Measurements from ENCODE around the gene SYNGAP1.
A peak's percentile ranks its signal among the peaks of the same experiment; 100 is the strongest.

The SYNGAP1 gene

DNA sequence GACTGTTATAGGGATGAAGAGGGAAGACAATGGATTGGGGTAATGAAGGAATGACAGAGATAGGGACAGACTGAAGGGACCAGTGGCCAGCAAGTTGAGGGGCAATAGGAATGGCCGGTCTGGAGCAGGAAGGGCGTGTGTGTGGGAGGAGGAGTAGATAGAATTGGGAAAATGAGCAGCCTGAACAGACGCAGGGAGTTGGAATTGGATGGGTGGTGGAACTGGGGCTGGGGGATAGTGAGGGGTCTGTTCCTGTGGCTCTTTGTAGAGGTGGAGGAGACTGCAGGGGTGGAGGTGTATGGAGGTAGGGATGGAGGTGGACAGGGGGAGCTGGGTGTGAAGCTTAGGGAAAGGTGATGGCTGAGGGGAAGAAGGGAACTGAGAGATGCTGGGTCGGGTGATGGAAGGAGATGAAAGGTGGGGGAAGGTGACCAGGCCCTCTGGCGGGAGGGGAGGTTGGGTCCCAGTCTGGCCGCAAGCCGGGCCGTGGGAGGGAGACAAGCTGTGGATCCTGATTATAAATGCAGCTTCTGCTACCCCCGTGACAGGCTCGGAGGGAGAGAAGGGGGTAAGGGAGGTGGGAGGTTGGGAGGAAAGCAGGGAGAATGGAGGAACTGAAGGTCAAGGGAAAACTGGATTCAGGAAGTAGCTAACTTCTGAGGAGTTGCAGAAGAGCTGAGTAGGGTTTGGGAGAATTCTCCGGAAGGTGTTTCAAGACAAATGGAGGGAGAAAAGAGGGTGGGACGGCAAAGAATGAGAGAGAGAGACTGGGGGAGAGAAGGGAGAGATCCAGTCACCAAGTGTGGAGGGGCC is 5.2 kb downstream of the SYNGAP1 start:
- DNase-seq: no peak

DNA sequence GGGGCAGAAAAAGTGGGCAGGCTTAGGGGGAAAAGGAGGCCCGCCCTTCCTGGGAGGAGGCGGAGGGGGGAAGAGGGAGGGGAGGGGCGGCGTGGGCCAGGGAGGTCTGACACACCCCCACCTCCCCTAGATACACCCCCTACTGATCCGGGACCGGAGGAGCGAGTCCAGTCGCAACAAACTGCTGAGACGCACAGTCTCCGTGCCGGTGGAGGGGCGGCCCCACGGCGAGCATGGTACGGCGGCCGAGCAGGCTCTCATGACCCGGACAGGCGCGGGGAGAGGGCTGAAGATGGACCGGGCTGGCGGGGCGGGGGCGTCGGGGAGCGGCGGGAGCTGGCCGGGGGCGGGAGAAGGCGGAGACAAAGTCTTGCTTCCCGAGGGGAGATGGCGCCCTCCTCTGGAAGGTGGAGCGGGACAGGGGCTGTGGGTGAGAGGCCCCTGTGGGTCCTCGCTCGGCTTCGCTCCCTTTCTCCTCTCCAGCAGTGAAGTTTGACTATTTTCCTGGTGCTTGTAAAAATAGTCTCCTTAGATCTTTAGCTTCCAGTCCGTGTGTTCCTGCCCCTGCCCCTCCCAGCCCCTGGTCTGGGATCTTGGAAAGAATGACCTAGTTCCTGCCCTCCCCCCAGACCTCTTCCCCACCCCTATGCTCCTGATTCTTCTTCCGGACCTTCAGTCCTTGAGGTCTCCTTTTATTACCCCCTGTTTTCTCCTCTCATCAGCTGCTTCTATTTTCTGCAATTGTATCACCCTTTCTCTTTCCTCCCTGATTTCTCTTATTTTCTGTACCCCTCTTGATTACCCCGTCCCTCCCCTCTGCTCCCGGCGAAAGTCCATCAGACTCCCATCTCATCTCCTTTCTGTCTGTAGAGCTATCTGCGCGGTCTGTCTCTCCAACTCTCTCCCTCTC is 6.1 kb downstream of the SYNGAP1 start:
- peak; percentile 93 for DNase-seq

DNA sequence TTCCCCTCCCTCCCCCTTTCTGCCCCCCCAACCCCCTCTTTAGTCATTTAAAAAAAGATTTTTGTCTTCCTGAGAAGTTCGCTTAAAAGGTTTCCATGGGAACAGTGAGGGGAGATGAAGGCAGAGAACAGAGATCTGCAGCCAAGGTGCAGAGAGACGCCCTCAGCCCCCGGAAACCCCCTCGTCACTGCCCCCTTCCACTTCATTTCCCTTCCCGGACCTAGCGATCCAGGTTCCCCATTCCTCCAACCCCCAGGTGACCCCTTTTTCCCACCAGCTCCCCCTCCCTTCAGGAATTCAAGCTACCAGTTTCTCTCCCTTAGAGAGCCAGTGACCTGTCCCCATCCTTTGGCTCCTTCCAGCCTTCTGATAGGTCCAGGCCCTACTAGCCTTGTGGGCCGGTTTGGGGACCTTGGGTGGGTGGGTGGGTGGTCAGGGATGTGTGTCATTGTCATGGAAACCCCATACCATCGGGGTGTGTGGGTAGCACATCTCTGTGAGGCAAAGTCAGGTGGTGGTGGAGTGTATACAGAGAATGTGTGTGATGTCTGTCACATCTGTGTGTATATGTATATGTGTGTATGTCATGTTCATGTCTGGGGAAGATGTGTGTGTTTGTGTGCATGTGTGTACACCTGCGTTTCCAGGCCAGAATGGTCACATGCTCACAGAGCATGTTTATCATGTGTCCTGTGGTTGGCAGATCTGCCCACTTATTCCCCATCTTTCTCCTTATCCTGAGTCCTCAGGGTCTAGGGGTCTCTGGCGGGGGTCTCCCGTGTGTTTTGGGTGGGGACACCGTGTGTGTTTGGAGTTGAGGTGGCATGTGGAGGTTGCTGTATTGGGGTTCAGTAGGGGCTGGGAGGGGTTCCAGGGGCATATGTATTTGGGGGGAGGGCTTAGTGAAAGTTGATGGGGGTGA is 7.0 kb downstream of the SYNGAP1 start:
- no peak for DNase-seq

- DNase-seq: no peak
These were observed 7.8 kb downstream of the SYNGAP1 start for GRCh38 chr6:33427585-33428223.

- no peak for DNase-seq
These were observed 8.5 kb downstream of the SYNGAP1 start for GRCh38 chr6:33428224-33428965.

DNA sequence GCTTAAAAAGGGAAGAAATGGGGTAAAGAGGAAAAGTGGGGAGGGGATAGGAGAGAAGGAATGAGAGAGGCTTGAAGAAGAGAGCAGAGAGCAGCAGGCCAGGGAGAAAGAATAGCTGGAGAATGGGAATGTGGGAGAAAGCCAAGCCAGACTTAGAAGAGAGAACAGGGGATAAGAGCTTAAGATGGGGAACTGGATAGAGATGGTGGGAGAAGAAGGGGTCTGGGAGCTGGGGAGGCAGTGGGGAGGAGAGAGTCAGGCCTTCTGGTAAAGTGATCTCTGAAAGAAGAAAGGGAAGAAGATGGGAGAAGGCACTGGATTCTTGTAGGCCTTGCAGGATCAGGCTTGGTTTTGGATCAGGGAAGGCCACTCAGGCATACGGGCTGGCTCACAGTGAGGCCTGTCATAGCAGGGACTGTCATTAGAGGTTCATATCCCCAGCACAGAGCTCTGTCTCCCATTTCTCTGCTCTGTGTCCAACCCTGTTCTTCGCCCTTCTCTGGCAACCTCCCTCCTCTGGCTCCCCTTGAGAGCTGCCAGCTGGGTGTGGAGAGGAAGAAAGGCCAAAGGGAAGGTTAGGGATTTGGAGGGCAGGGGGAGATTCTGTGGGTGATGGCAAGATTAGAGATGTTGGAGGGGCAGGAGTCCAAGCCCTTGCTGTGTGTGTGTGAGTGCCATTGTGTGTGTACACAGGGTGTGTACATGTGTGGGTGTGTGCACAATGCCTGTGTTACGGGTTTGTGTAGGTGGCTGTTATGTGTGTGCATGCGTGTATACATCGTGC is 9.3 kb downstream of the SYNGAP1 start:
- no peak for DNase-seq

DNA sequence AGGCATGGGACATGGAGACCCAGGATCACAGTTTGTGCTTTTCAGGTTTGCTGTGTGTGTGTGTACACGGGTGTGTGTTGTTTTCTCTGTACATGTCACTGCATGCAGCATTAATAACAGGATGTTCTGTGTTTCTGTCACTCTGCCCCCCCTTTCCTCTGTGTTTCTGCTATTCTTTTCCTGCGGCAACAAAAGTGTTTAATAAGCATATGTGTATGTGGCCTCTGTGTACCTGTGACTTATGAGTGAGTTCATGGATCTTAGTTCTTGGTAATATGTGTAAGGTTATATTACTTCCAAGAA is 9.8 kb downstream of the SYNGAP1 start:
- DNase-seq: no peak

- no peak for DNase-seq
These were observed 10.5 kb downstream of the SYNGAP1 start for GRCh38 chr6:33430334-33430733.

- peak; percentile 74 for DNase-seq
These were observed 11.4 kb downstream of the SYNGAP1 start for GRCh38 chr6:33430991-33431879.

DNA sequence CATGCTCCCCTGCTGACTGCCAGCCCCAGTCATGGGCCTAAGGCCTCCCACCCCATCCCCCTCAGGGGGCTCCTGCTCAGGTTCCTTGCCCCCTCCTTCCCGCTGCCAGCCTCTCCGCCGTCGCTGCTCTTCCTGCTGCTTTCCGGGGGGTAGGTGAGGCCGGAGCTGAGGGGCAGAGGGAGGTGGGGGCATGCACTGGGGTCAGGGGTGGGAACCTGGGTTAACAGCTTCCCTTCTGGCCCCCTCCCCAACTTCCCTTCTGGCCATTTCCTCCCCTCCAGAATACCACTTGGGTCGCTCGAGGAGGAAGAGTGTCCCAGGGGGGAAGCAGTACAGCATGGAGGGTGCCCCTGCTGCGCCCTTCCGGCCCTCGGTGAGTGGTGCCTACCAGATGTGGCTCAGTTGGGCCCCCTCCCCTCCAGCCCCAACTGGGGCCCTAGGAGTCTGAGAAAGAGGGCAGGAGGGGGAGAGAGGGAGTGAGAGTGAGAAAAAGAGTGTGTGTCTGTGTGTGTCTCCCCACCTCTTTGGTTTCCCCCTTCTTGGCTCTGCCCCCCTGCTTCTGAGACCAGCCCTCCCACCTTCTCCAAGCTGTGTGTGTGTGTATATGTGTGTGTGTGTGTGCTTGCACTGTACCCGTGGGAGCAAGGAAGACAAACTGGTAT is 12.1 kb downstream of the SYNGAP1 start:
- DNase-seq: no peak

DNA sequence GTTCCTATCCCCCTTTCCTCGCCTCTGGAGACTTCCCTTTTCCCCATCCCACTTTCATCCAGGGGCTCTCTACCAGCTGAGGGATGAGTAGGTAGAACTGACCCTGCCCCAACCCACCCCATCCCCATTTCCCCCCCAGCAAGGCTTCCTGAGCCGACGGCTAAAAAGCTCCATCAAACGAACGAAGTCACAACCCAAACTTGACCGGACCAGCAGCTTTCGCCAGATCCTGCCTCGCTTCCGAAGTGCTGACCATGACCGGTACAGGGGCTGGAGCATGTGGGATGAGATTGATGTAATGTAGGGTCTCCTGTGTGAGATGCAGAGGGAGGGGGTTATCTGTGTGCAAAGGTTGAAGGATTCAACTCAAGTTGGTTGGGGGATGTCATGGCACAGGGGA is 12.7 kb downstream of the SYNGAP1 start:
- no peak for DNase-seq

GRCh38 chr6:33433001-33433543 is 13.2 kb downstream of the SYNGAP1 start:
- no peak for DNase-seq

DNA sequence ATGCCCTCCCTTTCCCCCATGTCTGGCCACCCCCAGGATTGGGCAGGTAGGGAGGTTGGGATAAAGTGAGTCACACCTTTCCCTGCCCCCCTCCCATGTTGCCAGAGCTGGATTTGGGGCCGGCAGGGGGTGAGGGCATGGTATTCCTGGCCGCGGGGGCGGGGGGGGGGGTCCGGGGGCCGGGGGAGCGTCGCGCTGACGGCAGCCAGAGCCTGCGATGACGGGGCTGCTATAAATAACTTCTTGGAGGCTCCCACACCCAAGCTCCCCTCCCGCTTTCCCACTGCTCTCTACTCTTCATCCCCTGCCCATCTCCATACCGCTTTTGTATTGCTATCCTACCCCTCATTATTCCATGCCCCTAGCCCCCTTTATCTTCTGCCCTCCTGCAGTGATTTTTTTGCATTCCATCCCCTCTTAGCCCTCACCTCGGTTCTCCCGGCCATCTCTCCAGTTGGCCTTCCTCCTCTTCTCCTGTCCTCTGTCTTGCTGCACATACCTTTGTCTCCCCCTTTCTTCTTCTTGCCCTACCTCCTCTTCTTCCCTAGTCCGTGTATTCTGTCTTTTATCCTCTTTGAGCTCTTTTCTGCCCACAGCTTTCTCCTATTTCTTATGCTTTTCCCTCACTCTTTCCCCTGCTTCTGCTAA is 13.8 kb downstream of the SYNGAP1 start:
- no peak for DNase-seq

- no peak for DNase-seq
These were observed 15.1 kb downstream of the SYNGAP1 start for GRCh38 chr6:33434961-33435360.

GRCh38 chr6:33437666-33438065 is 17.8 kb downstream of the SYNGAP1 start:
- DNase-seq: no peak

DNA sequence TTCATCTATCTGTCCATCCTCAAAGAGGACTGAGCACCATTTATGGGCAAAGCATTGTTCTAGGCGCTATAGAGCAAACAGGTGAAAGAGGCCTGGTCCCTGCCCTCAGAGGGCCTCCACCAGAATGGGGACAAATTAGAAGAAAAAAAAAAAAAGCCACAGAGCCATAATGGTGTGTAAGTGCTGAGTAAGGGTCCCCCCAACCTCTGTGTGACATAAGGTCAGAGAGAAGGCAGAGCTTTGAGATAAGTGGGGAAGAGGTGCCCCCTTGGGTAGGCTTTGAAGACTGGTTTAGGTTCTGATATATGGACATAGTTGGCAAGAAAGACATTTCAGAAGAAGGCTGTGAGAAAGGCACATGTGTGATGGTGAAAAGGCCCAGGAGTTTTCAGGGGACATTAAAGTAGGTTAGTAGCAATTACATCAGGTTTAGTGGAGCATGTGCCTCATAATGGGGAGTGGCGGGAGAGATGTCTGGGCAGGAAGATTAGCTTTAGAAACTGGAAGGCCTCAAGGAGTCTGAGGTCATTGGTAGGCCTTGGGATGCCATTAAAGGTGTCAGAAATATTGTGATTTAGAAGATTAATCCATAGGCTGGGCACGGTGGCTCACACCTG is 19.2 kb downstream of the SYNGAP1 start:
- DNase-seq: no peak

DNA sequence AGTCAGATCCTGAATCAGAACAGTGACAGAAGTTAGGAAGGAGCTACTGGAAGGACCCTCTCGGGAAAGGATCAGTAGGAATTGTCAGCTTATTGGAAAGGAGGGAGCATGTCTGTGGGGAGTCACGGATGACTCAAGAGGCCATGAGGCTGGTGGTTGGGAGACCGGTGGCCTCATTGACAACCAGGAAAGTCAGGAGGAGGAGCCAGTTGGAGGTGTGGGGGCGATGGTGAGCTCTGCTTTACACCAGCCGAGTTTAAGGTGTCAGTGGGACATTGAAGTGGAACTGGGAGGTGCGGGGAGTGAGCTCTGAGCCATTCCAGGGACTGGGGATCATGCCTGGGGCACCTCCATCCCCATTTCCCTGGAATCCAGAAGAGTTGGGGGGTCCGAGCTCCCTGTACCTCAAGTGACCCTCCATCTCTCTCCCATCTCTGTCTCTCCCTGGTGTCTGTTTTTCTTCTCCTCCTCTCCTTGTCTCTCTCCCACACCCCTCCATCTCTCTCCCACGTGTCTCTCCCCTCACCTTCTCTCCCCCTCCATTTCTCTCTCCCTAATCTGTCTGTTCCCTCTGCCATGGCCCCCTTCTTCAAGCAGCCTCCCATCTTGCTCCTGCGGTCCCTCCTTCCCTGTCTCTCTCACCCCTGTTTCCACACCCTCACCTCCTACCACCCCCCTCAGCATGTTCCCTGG is 20.2 kb downstream of the SYNGAP1 start:
- no peak for DNase-seq

Data from NCI-H510A (cell line).